Skeletal muscle cell (primary cell): ENCODE data around the gene AOC2.

ENCODE experiments used
- DNase-seq: peaks from one replicate; pipeline ENCODE4 v3.0.0-alpha.2; 2010; ENCODE audit warnings: low read depth
- H3K4me3 ChIP-seq: 2 replicates; pipeline ENCODE4 v1.5.1; 2011; ENCODE audit warnings: low read depth, mild to moderate bottlenecking, control low read depth, low read length, moderate library complexity

The AOC2 gene

GRCh38 chr17:42827472-42827871 lies 16.9 kb upstream of the AOC2 start:
- no peak for DNase-seq

GRCh38 chr17:42830971-42831370 lies 13.4 kb upstream of the AOC2 start:
- no peak overlapping the region for H3K4me3 ChIP-seq
- no peak for DNase-seq

More at GRCh38 chr17:42827472-42827871, 16.9 kb upstream of the AOC2 start:
- H3K4me3 ChIP-seq: no peak overlapping the region

GRCh38 chr17:42832213-42832933 lies 12.0 kb upstream of the AOC2 start:
- peak overlapping the region; percentile 99 for H3K4me3 ChIP-seq
- no peak for DNase-seq

- DNase-seq: peak; percentile 43
- H3K4me3 ChIP-seq: peak within 1 kb of the TSS; percentile 99
Observed at GRCh38 chr17:42832934-42833766, 11.2 kb upstream of the AOC2 start, which contains the start of gene PSME3. Gene PSME3 (plus strand): TSS chr17:42833397. CDS start chr17:42833632, 235 bp downstream.

- H3K4me3 ChIP-seq: peak overlapping the region; percentile 99
- no peak for DNase-seq
Observed at GRCh38 chr17:42833767-42834422, 10.5 kb upstream of the AOC2 start.

GRCh38 chr17:42835732-42836131 lies 8.6 kb upstream of the AOC2 start:
- no peak overlapping the region for H3K4me3 ChIP-seq
- no peak for DNase-seq

GRCh38 chr17:42841975-42842685 lies 2.2 kb upstream of the AOC2 start:
- DNase-seq: no peak
- H3K4me3 ChIP-seq: no peak overlapping the region

GRCh38 chr17:42843358-42843934 lies 934 bp upstream of the AOC2 start:
- no peak overlapping the region for H3K4me3 ChIP-seq
- peak; percentile 26 for DNase-seq

- no peak overlapping the region for H3K4me3 ChIP-seq
- DNase-seq: no peak
Observed at GRCh38 chr17:42844761-42845555, 578 bp downstream of the AOC2 start.

- no peak overlapping the region for H3K4me3 ChIP-seq
- no peak for DNase-seq
Observed at GRCh38 chr17:42845556-42845917, 1.2 kb downstream of the AOC2 start.

GRCh38 chr17:42845918-42846593 lies 1.7 kb downstream of the AOC2 start:
- no peak for DNase-seq
- H3K4me3 ChIP-seq: no peak overlapping the region

GRCh38 chr17:42846594-42847280 lies 2.4 kb downstream of the AOC2 start:
- DNase-seq: peak; percentile 18
- H3K4me3 ChIP-seq: no peak overlapping the region

- no peak for DNase-seq
- no peak overlapping the region for H3K4me3 ChIP-seq
Observed at GRCh38 chr17:42848093-42848492, 3.7 kb downstream of the AOC2 start.

GRCh38 chr17:42849031-42849430 lies 4.7 kb downstream of the AOC2 start:
- H3K4me3 ChIP-seq: no peak overlapping the region
- DNase-seq: no peak

- H3K4me3 ChIP-seq: no peak overlapping the region
- no peak for DNase-seq
Observed at GRCh38 chr17:42849451-42850181, 5.2 kb downstream of the AOC2 start.

GRCh38 chr17:42850954-42851353 lies 6.6 kb downstream of the AOC2 start, which contains the start of gene AOC3:
Gene AOC3 (plus strand): TSS chr17:42851199. CDS start chr17:42851344, 145 bp downstream.
- no peak within 1 kb of the TSS for H3K4me3 ChIP-seq
- DNase-seq: no peak
